SU-DHL-6 (cell line): ENCODE data around the gene PACSIN3.
"Not testable (repeated sequence)": the region's sequence is repeated elsewhere in the genome, so short reads cannot be mapped to it uniquely, and the experiment has no call there.

Source experiments
- H2AFZ ChIP-seq: fragments of 200-600 bp; sonication (generic); 2 replicates; pipeline ENCODE4 v1.6.1; 2014; ENCODE audit warnings: low read depth, mild to moderate bottlenecking, moderate library complexity, mixed read lengths, antibody characterized with exemption, low read length; ENCODE audit not compliant: severe bottlenecking
- H3F3A ChIP-seq: fragments of 200-600 bp; shearing (Covaris generic); 2 replicates; pipeline ENCODE4 v1.6.0; 2016; ENCODE audit warnings: antibody characterized with exemption, mild to moderate bottlenecking; ENCODE audit not compliant: insufficient read depth
- H3K27ac ChIP-seq: fragments of 200-600 bp; sonication (generic); 2 replicates; pipeline ENCODE4 v1.5.1; 2016; ENCODE audit warnings: low read depth, mild to moderate bottlenecking, low read length, moderate library complexity, mixed read lengths
- H3K27me3 ChIP-seq: fragments of 200-600 bp; sonication (generic), shearing (Covaris generic); 2 replicates; pipeline ENCODE4 v1.6.0; 2014; ENCODE audit warnings: mild to moderate bottlenecking, low read length
- H3K36me3 ChIP-seq: fragments of 200-600 bp; sonication (generic); 2 replicates; pipeline ENCODE4 v1.6.1; 2014; ENCODE audit warnings: mild to moderate bottlenecking, low read length, mixed read lengths
- H3K4me2 ChIP-seq: fragments of 300-600, 200-600 bp; shearing (Covaris generic), sonication (generic); 2 replicates; pipeline ENCODE4 v1.6.0; 2014; ENCODE audit warnings: low read length, low read depth, mild to moderate bottlenecking; ENCODE audit not compliant: poor library complexity, severe bottlenecking
- H3K4me3 ChIP-seq: fragments of 200-600 bp; sonication (generic); 2 replicates; pipeline ENCODE4 v1.5.1; 2014; ENCODE audit warnings: antibody characterized with exemption, low read length, mild to moderate bottlenecking, mixed read lengths; ENCODE audit not compliant: insufficient read depth, poor library complexity, severe bottlenecking
- H3K79me2 ChIP-seq: fragments of 200-600 bp; sonication (generic); 2 replicates; pipeline ENCODE4 v1.6.1; 2014; ENCODE audit warnings: mild to moderate bottlenecking, low read length, moderate library complexity; ENCODE audit not compliant: insufficient read depth
- H3K9ac ChIP-seq: fragments of 200-600 bp; sonication (generic); 2 replicates; pipeline ENCODE4 v1.7.0; 2014; ENCODE audit warnings: mild to moderate bottlenecking, low read length
- H3K9me2 ChIP-seq: fragments of 200-600 bp; sonication (generic); replicated peaks from 2 replicates; pipeline ENCODE4 v1.6.1; 2014; ENCODE audit warnings: low read length; ENCODE audit not compliant: insufficient read depth
- H3K9me3 ChIP-seq: fragments of 200-600 bp; sonication (generic); 2 replicates; pipeline ENCODE4 v1.6.1; 2014; ENCODE audit warnings: low read length, mixed read lengths; ENCODE audit not compliant: insufficient read depth
- H4K20me1 ChIP-seq: fragments of 200-600 bp; sonication (generic); 2 replicates; pipeline ENCODE4 v1.6.1; 2014; ENCODE audit warnings: low read depth, mild to moderate bottlenecking, antibody characterized with exemption, low read length, moderate library complexity, mixed read lengths
- CTCF ChIP-seq: fragments of 200-600 bp; sonication (generic); IDR thresholded peaks from one replicate; pipeline ENCODE4 v1.5.1; 2017; ENCODE audit warnings: antibody characterized with exemption, mild to moderate bottlenecking, low read length, moderate library complexity; ENCODE audit not compliant: insufficient read depth, poor library complexity, severe bottlenecking
- EZH2phosphoT487 ChIP-seq: fragments of 200-600 bp; sonication (generic), shearing (Covaris generic); conservative IDR thresholded peaks from 2 replicates; pipeline ENCODE4 v1.6.1; 2018; ENCODE audit warnings: mild to moderate bottlenecking, antibody characterized with exemption, low read length, moderate library complexity, mixed read lengths

The PACSIN3 gene

GRCh38 chr11:47192111-47192510, 5.9 kb upstream of the PACSIN3 start:
- Histone ChIP-seq H3K4me3 (no peak overlapping the region), H3K27me3 (no peaks in the 10 kb centered on the region), H3F3A (0 out of 2 replicates have a peak, but pooled peaks cover 5% of the 10 kb centered on the region), H3K4me2 (no peak overlapping the region), H3K79me2 (no peaks in the 10 kb centered on the region), H4K20me1 (no peaks in the 10 kb centered on the region), H3K36me3 (no peaks in the 10 kb centered on the region), H3K9ac (no peak overlapping the region), H3K9me2 (no peaks in the 10 kb centered on the region), H3K9me3 (no peaks in the 10 kb centered on the region), H3K27ac (no peak overlapping the region), H2AFZ (no peak overlapping the region)
- TF ChIP-seq CTCF (no peak), EZH2phosphoT487 (no peak)

- H3K27ac ChIP-seq, H3K27me3 ChIP-seq, H3F3A ChIP-seq, H3K9me3 ChIP-seq, H3K4me2 ChIP-seq, H4K20me1 ChIP-seq, H2AFZ ChIP-seq, H3K4me3 ChIP-seq, H3K79me2 ChIP-seq, H3K36me3 ChIP-seq, H3K9ac ChIP-seq, H3K9me2 ChIP-seq: not testable (repeated sequence)
Measured at GRCh38 chr11:47191137-47191536, 4.9 kb upstream of the PACSIN3 start.

- no peak overlapping the region for H2AFZ ChIP-seq
- no peak overlapping the region for H3K4me2 ChIP-seq
- TF ChIP-seq CTCF, result no peak
- TF ChIP-seq EZH2phosphoT487, result no peak
- no peaks in the 10 kb centered on the region for H3K36me3 ChIP-seq
- no peak overlapping the region for H3K27ac ChIP-seq
- H3K79me2 ChIP-seq, result no peaks in the 10 kb centered on the region
- H3K27me3 ChIP-seq, result no peaks in the 10 kb centered on the region
- H3K4me3 ChIP-seq, result no peak overlapping the region
- H3K9ac ChIP-seq, result no peak overlapping the region
- no peaks in the 10 kb centered on the region for H4K20me1 ChIP-seq
- H3F3A ChIP-seq, result 0 out of 2 replicates have a peak, but pooled peaks cover 5% of the 10 kb centered on the region
- no peaks in the 10 kb centered on the region for H3K9me3 ChIP-seq
- no peaks in the 10 kb centered on the region for H3K9me2 ChIP-seq
Measured at GRCh38 chr11:47189100-47189834, 3.0 kb upstream of the PACSIN3 start.

GRCh38 chr11:47188259-47188658, 2.0 kb upstream of the PACSIN3 start:
- Histone ChIP-seq H4K20me1 (no peaks in the 10 kb centered on the region), H3K9ac (no peak overlapping the region), H3K27ac (no peak overlapping the region), H3K4me3 (no peak overlapping the region), H3K79me2 (no peaks in the 10 kb centered on the region), H2AFZ (no peak overlapping the region), H3K27me3 (no peaks in the 10 kb centered on the region), H3K36me3 (no peaks in the 10 kb centered on the region), H3K9me3 (no peaks in the 10 kb centered on the region), H3K4me2 (no peak overlapping the region), H3K9me2 (no peaks in the 10 kb centered on the region), H3F3A (0 out of 2 replicates have a peak, but pooled peaks cover 5% of the 10 kb centered on the region)
- TF ChIP-seq CTCF (no peak), EZH2phosphoT487 (no peak)
